Suppressor macrophage (primary cell): ENCODE results near the gene PRR7.

Experiments
- DNase-seq, 4 experiments: peaks; one replicate each; pipeline ENCODE4 v3.0.0-alpha.2; 2020 to 2022

Gene PRR7

DNA sequence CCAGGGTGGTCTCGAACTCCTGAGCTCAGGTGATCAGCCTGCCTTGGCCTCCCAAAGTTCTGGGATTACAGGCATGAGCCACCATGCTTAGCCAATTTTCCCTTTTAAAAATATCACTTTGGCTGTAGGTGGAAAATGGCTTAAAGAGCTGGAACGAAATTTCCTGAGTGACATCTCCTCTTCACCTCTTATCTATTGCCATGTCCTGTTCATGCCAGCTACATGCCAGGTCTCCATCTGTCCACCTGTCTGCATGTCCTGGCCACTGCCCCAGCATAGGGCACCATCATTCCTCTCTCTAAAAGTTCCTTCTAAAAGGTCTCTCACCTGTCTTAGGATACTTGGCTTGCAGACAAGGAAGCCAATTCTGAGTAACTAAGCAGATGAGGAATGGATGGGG, 22.9 kb upstream of the PRR7 start:
- DNase-seq, result no peak

DNA sequence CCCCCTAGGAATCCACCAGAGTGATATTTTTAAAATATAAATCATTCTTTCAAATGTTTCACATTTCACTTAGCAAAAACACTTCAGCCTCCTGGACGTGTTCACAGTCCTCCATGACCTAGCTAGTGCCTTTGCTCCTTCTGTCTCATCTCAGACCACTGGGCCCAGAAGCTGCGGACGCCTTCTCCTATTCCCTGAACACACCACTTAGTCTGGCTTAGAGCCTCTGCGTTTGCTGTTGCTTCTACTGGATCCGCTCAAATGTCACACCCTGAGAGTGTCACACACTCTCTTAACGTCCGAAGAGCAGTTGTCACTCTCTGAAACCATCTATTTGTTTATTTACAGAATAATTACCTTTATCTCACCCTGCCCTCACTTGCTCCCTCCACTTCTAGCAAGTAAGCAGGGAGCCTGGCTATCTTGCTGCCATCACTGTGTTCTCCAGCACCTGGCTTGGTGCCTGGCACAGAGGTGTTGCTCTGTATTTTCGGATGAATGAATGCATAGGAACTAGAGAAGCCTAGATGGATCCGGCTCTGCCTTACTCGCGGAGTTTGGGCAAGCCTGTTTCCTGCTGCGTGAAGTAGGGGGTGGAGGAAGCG, 21.3 kb upstream of the PRR7 start:
- DNase-seq, result no peak

DNA sequence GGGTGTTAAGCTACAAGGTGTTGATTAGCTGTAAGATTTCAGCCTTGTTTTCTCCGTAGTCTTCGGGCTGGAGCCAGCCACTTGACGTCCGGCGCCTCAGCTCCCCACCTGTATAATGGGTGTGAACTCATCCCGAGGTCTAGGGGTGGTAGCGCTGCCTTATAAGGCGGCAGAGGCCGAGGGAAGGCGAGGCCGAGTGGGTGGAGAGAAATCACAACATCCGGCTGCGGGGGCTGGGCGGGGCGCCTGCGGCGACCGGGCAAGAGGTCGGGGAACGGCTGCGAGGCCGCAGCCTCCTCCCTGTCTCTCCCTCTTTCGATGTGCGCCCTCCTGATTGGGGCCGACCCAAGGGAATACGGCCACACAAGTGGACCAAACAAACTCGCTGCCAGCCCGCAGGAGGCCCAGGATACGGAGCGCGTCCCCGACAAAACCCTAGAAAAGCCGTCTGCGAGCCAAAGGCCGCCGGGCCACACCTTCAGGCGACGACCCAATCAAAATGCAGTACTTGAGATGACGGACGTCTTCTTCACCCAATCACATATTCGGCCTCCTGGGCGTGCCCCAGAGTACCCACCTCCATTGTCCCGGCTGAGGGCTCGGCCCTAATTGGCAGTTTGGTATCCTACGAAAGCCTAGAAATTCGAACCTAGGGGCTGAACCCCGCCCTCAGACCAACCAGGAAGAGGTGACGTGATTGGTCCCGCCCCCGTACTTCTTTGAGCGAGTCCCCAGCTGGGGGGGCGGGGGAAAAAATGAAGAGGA, 20.6 kb upstream of the PRR7 start:
- DNase-seq, result peak; percentile 100

DNA sequence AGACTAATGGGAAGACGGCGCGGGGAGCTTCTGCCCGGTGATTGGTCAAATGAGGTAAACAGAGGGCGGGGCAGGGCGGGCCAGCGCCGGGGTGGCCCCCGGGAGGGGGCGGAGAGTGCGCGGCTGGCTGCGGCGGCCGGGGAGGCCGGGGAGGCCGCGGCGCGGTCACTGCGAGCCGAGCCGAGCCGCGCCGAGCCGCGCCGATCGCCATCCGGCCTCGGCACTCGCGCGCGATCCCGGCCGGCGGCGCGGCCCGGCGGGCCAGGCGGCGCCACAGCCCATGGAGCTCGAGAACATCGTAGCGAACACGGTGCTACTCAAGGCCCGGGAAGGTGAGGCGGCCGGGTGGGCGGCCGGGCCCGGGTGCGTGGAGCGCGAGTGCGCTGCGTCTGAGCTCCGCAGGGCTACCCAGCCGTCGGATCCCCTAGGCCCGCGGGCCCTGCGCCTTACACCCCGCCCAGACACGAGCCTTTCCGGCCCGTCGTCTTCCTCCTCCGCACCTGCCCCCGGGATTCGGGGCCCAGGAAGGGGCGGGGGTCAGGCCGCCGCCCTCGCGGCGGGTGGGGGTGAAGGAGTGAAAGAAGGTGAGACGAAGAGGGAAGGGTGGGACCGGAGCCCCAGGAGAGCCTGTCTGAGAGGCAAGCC, 19.9 kb upstream of the PRR7 start, which contains the start of gene GRK6:
Gene GRK6, plus strand, starts transcription at position 111 of the 645 bp plus-strand sequence. Its CDS starts 170 bp downstream, at position 281.
- peak; percentile 53 to 75 (median 62) for DNase-seq

DNA sequence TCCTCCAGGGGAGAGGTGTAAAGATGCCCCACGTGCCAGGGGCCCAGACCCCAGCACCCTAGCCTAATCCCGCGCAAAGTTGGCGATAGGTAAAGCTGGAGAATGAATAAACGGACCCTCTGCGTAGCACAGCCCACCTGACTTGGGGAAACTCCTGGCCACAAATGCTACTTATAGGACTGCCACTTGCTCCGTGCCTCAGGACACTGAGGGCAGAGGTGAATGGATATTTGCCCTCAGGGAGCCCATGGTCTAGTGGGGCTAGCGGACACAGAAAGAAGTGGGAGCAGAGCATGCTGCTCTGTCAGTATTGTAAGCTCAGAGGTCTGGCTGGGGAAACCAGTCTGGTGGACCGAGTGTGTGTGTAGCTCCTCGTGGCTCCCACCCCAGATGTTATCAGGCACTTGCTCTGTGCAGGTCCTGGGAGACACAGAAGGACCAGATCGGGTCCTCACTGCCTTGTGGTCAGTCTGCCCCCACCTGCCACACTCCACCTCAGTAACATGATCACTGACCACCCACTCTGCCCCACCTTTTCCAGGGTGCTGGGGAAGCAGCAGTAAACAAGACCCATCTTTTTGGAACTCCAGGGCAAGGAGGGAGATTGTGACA, 19.3 kb upstream of the PRR7 start:
- DNase-seq, result peak; percentile 38 to 45 (median 40)

DNA sequence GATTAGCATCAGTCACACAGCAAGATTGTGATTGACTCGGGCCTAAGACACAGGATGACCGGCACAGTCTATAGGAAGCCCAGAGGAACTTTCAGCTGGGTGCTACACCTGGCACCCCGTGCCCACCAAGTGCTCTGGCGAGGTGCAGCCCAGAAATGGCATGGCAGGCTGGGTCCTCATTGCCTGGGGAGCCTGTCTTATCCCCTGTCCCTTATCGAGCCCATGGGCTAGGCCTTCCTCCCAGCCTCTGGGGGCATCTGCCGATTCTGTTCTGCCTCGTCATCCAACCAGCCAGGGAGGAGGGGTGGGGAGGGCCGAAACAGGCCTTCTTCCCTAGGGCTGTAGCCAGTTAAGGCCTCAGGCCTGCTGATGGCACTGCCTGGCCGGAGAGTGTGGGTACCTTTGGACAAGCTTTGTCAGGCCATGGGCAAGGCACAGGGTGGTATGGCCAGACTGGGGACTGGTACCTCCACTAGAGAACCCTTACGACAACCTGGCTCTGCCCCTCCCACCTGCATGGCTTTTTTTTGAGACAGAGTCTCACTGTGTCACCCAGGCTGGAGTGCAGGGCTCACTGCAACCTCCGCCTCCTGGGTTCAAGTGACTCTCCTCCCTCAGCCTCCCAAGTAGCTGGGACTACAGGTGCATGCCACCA, 18.6 kb upstream of the PRR7 start:
- peak in 3 of 4 experiments; percentile 58 to 67 (median 61) for DNase-seq

DNA sequence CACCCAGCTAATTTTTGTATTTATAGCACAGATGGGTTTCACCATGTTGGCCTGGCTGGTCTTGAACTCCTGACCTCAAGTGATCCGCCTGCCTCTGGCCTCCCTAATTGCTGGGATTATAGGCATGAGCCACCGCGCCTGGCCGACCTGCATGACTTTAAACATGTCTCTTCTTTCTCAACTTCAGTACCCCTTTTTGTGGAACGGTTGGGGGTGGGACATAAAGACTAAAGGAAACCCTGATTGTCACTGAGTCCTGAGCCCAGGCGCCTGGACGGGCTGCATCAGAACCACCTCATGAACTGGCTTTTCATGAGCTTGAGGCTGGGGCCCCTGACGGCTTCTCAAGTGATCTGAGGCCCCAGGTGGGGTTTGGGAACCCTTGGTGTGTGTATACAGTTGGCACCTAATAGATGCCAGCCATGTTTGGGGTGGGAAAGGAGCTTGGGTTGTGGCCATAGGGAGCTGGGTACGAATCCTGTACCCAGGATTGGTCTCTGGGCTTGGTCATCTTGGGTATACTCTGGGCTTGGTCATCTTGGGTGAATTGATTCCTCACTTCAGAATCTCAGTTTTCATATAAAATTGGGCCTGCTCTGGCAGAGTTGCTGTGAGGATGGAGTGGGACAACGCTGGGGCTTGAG, 17.9 kb upstream of the PRR7 start:
- DNase-seq, result peak; percentile 34 to 62 (median 51)

DNA sequence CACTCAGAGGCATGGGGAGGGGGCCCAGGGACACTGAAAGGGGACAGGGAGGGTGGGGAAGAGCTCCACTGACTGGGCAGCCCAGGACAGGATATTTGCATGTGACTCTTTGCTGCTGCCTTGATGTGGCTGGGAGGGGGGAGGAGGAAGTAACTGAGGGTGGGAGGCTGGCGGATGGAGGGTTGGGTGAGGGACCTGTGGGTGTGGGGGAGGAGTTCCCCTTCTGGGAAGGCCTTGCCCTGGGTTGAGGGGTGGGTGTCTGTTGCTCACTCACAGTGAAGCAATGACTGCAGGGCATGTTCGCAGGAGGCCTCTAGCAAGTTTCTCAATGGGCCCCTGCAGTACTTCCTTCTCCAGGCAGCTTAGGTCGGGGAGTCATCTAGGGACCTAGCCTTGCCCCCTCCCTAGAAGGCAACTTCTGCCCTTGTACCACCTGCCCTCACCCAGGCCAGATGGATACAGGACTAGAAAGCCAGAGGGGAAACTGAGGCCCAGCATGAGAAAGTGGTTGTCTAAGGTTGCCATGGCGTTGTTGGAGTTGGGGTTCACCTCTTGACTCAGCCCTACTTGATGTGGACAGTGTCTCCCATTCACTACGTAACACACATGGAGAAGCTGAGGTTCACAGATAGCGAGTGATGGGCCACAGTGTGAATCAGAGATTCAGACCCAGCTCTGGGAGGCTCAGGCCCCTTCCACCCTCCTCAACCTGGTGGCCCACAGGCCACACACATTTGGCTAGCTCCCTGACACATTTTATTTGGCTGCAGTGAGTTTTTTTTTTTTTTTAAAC, 17.2 kb upstream of the PRR7 start:
- peak; percentile 92 to 98 (median 96) for DNase-seq

DNA sequence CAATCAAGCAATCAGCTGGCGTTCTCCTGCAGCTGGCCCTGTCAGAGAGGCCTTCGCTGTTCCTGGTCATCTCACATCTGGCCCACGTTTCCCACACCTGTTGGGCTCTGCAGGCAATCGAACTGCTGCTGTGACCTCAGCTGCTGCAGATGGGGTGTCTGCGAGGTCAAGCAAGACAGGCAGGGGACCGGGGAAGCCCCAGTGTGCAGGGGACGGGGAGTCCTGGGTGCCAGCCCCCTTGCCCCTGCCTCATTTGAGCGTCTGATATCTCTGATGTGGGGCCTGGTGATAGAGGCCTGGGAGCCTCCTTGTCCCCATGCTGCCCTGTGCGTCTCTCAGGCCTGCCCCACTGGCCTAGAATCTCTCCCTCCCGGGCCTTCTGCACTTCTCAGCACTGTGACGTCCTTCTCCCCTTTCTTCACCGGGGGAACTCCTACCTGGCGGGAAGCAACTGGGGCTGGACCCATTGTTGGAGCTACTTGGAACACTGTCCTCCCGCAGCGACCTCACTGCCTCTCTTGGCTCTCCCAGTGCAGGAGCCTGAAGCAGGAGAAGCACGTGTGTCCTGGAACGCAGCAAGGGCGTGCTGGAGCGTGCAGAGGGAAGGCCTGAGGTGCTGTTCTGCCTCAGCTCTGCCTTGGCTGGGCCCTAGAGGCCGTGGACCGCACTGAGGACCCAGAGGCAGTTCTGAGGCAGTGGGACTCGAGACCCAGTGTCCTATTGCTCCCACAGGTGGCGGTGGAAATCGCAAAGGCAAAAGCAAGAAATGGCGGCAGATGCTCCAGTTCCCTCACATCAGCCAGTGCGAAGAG, 16.3 kb upstream of the PRR7 start:
- no peak for DNase-seq

DNA sequence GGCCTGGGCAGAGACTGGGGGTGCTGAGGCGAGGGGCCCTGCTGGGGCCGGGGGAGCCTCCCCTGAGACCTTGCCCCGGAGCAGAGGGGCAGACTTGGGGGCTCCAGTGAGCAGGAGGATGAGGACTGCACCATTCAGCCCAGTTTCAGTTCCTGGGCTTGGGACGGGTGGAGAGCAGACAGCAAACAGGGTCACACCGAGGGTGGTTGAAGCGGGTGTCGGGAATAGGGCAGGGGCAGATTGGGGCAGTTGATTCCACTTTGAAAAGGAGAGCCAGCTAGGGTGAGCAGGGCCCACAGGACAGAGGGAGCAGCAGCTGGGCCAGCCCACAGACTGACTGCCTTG, 15.7 kb upstream of the PRR7 start:
- DNase-seq, result no peak

DNA sequence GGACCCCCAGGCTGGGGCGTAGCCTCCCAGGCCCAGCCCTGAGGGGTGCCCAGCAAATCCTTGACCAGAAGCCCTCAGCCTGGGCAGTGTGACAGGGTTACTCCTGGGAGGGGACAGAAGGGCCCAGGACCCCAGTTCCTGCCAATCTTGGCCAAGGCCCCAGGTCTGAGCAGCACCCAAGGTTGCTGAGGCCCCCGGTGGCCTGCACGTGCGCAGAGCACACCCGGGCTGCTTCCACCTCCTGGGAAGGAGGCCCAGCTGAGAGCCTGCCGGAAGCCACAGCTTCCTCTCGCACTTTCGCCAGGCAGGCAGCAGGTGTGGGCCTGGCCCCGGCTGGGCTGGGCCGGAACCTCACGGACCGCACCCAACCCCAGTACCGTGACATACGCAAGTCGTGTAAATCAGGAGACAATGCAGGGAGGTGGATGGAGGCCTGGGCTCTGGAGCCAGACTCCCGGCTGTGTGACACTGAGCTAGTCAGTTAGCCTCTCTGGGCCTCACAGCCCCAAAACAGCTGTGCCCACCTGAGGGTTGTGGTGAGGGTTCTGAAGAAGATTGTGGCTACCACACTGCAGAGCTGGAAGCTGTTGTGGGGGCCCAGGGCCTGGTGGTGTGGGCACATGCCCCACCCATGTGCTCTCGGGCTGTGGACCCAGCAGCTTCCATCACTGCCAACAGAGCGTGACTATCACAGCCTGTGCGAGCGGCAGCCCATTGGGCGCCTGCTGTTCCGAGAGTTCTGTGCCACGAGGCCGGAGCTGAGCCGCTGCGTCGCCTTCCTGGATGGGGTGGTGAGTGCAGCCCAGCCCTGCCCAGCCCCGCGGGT, 15.1 kb upstream of the PRR7 start:
- DNase-seq, result peak in 3 of 4 experiments; percentile 41 to 55 (median 54)

DNA sequence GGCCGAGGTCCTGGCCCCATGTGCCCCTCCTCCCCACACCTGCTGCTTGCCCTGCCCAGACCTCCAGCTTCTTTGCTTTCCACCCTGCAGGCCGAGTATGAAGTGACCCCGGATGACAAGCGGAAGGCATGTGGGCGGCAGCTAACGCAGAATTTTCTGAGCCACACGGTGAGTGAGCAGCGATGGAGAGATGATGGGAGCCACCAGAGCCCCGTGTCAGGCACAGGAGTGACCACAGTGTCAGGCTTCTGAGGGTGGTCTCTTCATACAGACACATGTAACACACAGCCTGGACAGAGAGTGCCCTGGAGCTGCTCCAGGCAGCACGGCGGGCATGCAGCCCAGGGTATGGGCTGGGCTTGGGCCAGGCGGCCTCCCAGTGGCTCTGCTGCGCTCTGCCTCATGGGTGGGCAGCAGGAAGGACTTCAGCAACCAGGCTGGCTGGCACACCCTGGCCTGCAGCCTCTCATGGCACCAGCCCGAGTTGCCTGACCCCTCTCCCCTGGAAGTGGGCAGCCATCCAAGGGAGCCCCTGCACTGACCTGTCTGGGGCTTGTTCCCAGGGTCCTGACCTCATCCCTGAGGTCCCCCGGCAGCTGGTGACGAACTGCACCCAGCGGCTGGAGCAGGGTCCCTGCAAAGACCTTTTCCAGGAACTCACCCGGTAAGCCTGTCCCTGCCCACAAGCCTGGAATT, 14.3 kb upstream of the PRR7 start:
- DNase-seq, result no peak

DNA sequence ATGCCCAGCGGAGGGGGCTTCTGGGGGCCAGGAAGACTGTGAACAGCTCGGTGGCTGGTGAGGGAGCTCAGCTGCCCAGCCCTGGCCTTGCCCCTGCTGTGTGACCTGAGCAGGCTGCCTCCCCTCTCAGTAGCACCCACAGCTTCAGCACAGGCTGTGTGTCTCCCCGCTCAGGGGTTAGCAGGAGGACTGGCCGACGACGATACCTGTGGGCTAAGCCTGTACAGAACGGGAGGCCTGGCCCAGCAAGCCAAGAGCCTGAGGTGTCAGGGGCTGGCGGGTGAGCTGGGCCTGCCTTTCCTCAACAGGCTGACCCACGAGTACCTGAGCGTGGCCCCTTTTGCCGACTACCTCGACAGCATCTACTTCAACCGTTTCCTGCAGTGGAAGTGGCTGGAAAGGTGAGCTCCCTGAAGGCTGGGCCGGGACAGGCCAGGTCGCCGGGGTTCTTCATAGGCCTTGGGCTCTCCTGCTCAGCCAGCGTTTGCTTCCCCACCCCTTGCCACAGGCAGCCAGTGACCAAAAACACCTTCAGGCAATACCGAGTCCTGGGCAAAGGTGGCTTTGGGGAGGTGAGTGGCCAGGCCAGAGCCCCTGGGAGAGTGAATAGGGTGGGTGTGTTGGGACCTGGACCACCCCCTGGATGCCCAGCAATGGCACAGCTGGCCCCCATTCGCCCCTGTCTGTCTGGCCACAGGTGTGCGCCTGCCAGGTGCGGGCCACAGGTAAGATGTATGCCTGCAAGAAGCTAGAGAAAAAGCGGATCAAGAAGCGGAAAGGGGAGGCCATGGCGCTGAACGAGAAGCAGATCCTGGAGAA, 13.6 kb upstream of the PRR7 start:
- DNase-seq, result no peak

DNA sequence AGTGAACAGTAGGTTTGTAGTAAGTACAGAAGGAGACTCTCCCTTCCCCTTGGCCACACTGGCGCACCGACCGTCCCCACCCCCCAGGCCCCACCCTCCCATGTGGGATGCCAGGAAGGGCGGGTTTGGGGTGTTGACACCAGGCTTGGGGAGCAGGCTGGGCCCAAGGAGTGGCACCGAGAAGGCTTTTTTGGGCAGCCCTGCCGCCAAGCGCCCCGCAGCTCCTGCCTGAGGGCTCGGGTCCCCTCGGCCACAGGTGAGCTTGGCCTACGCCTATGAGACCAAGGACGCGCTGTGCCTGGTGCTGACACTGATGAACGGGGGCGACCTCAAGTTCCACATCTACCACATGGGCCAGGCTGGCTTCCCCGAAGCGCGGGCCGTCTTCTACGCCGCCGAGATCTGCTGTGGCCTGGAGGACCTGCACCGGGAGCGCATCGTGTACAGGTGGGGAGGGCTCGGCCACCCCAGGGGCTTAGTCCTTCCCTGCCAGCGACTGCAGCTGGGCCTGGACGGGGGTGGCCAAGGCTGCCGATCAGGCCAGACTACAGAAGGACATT, 12.9 kb upstream of the PRR7 start:
- DNase-seq, result no peak

DNA sequence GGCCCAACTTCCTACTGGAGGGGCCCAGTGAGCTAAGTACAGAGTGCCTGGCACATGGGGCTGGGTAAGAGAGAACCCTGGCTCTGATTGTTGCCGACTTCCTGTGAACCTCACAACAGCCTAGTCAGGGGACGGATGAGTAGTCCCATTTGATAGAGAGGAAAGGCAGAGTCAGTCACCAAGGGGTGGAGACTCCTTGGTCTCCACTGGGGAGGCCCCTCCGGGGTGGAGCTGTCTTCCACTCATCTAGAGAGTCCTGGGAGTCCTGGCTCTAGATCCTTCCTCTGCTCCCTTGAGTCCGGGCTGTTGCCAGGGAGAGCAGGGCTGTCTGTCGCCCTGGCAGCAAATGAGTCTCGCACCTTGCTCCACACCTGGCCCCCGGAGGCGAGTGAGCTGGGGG, 12.2 kb upstream of the PRR7 start:
- no peak for DNase-seq

DNA sequence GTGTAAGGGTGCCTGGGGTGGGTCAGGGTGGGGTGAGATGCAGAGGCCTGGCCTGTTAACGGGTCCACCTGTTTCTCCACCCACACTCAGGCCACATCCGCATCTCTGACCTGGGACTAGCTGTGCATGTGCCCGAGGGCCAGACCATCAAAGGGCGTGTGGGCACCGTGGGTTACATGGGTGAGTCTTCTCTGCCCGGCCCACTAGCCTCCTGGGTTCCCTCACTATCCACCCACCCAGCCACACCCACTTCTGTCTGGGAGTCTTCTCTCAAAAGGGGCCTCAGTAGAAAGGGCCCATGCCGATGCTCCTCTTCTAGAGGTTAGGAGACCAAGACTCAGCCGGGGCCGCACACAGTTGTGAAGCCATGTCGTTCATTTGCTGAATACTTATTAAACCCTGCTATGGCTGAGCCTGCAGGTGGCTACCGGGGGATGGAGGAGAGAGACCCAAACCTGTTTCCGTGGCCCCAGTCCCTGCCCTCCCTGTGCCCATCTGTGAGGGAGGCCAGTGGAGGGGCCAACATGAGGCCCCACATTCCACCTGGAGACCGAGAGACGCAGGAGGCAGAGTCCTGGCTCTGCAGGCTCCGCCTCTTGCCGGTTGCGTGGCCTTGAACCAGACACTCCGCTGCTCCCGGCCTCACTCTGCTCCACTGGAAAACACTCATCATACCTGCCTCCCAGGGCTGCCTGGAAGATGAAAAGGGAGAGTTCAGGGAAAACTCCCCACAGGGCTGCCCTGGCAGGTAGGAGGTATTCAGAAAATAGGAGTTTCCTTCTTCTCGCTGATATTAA, 11.5 kb upstream of the PRR7 start:
- DNase-seq, result no peak
